Measurements from ENCODE around the gene OTOG.

The OTOG gene

GRCh38 chr11:17563961-17564686 is 17.1 kb downstream of the OTOG start:
- H3K27ac ChIP-seq: no peak overlapping the region
- H3K4me3 ChIP-seq: no peak overlapping the region
- no peak for DNase-seq (ENCODE audit: low read depth, low spot score)
- TF ChIP-seq FOXP2 (optimal IDR thresholded peaks at IDR 0.05; ENCODE audit: control extremely low read depth, extremely low read length, insufficient read depth): no peak
- H3K36me3 ChIP-seq (ENCODE audit: insufficient read depth, low read length): no peaks in the 10 kb centered on the region
- no peaks in the 10 kb centered on the region for H3K9me3 ChIP-seq (ENCODE audit: low read depth, low read length)
- no peak overlapping the region for H3K9ac ChIP-seq (ENCODE audit: insufficient read length)

GRCh38 chr11:17564687-17565042 is 17.6 kb downstream of the OTOG start:
- H3K27ac ChIP-seq: no peak overlapping the region
- no peak for TF ChIP-seq EZH2 (IDR thresholded peaks at IDR 0.05)
- TF ChIP-seq FOXP2 (optimal IDR thresholded peaks at IDR 0.05; ENCODE audit: control extremely low read depth, extremely low read length, insufficient read depth): no peak
- no peak for TF ChIP-seq POLR2AphosphoS5 (IDR thresholded peaks at IDR 0.05; ENCODE audit: borderline replicate concordance, low read depth, low read length)
- DNase-seq (ENCODE audit: low read depth, low spot score): no peak
- H3K9ac ChIP-seq (ENCODE audit: insufficient read length): no peak overlapping the region
- H3K9me3 ChIP-seq (ENCODE audit: low read depth, low read length): no peaks in the 10 kb centered on the region
- H3K4me3 ChIP-seq: no peak overlapping the region
- H3K36me3 ChIP-seq (ENCODE audit: insufficient read depth, low read length): no peaks in the 10 kb centered on the region

GRCh38 chr11:17568944-17569343 is 21.9 kb downstream of the OTOG start:
- TF ChIP-seq FOXP2 (optimal IDR thresholded peaks at IDR 0.05; ENCODE audit: control extremely low read depth, extremely low read length, insufficient read depth): no peak
- no peak for TF ChIP-seq EZH2 (IDR thresholded peaks at IDR 0.05)
- TF ChIP-seq POLR2AphosphoS5 (IDR thresholded peaks at IDR 0.05; ENCODE audit: borderline replicate concordance, low read depth, low read length): no peak
- H3K9me3 ChIP-seq (ENCODE audit: low read depth, low read length): no peaks in the 10 kb centered on the region
- DNase-seq (ENCODE audit: low read depth, low spot score): no peak

GRCh38 chr11:17570034-17570433 is 23.0 kb downstream of the OTOG start:
- no peak overlapping the region for H3K9ac ChIP-seq (ENCODE audit: insufficient read length)
- no peak for TF ChIP-seq FOXP2 (optimal IDR thresholded peaks at IDR 0.05; ENCODE audit: control extremely low read depth, extremely low read length, insufficient read depth)
- no peak for TF ChIP-seq EZH2 (IDR thresholded peaks at IDR 0.05)
- H3K27ac ChIP-seq: no peak overlapping the region
- H3K9me3 ChIP-seq (ENCODE audit: low read depth, low read length): no peaks in the 10 kb centered on the region
- H3K4me3 ChIP-seq: no peak overlapping the region
- no peaks in the 10 kb centered on the region for H3K36me3 ChIP-seq (ENCODE audit: insufficient read depth, low read length)
- DNase-seq (ENCODE audit: low read depth, low spot score): no peak

More at GRCh38 chr11:17568944-17569343, 21.9 kb downstream of the OTOG start:
- Histone ChIP-seq H3K36me3 (ENCODE audit: insufficient read depth, low read length) (no peaks in the 10 kb centered on the region), H3K27ac (no peak overlapping the region), H3K9ac (ENCODE audit: insufficient read length) (no peak overlapping the region), H3K4me3 (no peak overlapping the region)

- no peak for TF ChIP-seq FOXP2 (optimal IDR thresholded peaks at IDR 0.05; ENCODE audit: control extremely low read depth, extremely low read length, insufficient read depth)
- TF ChIP-seq POLR2AphosphoS5 (IDR thresholded peaks at IDR 0.05; ENCODE audit: borderline replicate concordance, low read depth, low read length): no peak
- no peak for TF ChIP-seq EZH2 (IDR thresholded peaks at IDR 0.05)
- no peak for DNase-seq (ENCODE audit: low read depth, low spot score)
- H3K9me3 ChIP-seq (ENCODE audit: low read depth, low read length): no peaks in the 10 kb centered on the region
Observed at GRCh38 chr11:17571431-17572358, 24.6 kb downstream of the OTOG start.

GRCh38 chr11:17572359-17572690 is 25.3 kb downstream of the OTOG start:
- Histone ChIP-seq H3K4me3 (no peak overlapping the region), H3K36me3 (ENCODE audit: insufficient read depth, low read length) (no peaks in the 10 kb centered on the region), H3K9ac (ENCODE audit: insufficient read length) (no peak overlapping the region), H3K9me3 (ENCODE audit: low read depth, low read length) (no peaks in the 10 kb centered on the region), H3K27ac (no peak overlapping the region)
- TF ChIP-seq POLR2AphosphoS5 (IDR thresholded peaks at IDR 0.05; ENCODE audit: borderline replicate concordance, low read depth, low read length): no peak
- no peak for TF ChIP-seq FOXP2 (optimal IDR thresholded peaks at IDR 0.05; ENCODE audit: control extremely low read depth, extremely low read length, insufficient read depth)
- no peak for TF ChIP-seq EZH2 (IDR thresholded peaks at IDR 0.05)
- DNase-seq (ENCODE audit: low read depth, low spot score): no peak

More at GRCh38 chr11:17571431-17572358, 24.6 kb downstream of the OTOG start:
- H3K9ac ChIP-seq (ENCODE audit: insufficient read length): no peak overlapping the region
- no peaks in the 10 kb centered on the region for H3K36me3 ChIP-seq (ENCODE audit: insufficient read depth, low read length)
- H3K4me3 ChIP-seq: no peak overlapping the region
- no peak overlapping the region for H3K27ac ChIP-seq

GRCh38 chr11:17572791-17573460 is 25.9 kb downstream of the OTOG start:
- Histone ChIP-seq H3K36me3 (ENCODE audit: insufficient read depth, low read length) (no peaks in the 10 kb centered on the region), H3K27ac (no peak overlapping the region), H3K9me3 (ENCODE audit: low read depth, low read length) (no peaks in the 10 kb centered on the region), H3K9ac (ENCODE audit: insufficient read length) (no peak overlapping the region), H3K4me3 (no peak overlapping the region)
- no peak for DNase-seq (ENCODE audit: low read depth, low spot score)
- TF ChIP-seq POLR2AphosphoS5 (IDR thresholded peaks at IDR 0.05; ENCODE audit: borderline replicate concordance, low read depth, low read length) (no peak), EZH2 (IDR thresholded peaks at IDR 0.05) (no peak), FOXP2 (optimal IDR thresholded peaks at IDR 0.05; ENCODE audit: control extremely low read depth, extremely low read length, insufficient read depth) (no peak)

GRCh38 chr11:17573526-17573925 is 26.5 kb downstream of the OTOG start:
- H3K9me3 ChIP-seq (ENCODE audit: low read depth, low read length): no peaks in the 10 kb centered on the region
- no peak for TF ChIP-seq FOXP2 (optimal IDR thresholded peaks at IDR 0.05; ENCODE audit: control extremely low read depth, extremely low read length, insufficient read depth)
- TF ChIP-seq POLR2AphosphoS5 (IDR thresholded peaks at IDR 0.05; ENCODE audit: borderline replicate concordance, low read depth, low read length): no peak
- no peak for TF ChIP-seq EZH2 (IDR thresholded peaks at IDR 0.05)
- H3K9ac ChIP-seq (ENCODE audit: insufficient read length): no peak overlapping the region
- H3K36me3 ChIP-seq (ENCODE audit: insufficient read depth, low read length): no peaks in the 10 kb centered on the region
- no peak for DNase-seq (ENCODE audit: low read depth, low spot score)
- no peak overlapping the region for H3K27ac ChIP-seq
- no peak overlapping the region for H3K4me3 ChIP-seq
